MCF 10A (cell line): ENCODE measurements around the gene PIP4K2A. TPM values are rescaled to one million over a fixed set of nuclear protein-coding genes. Genes with fewer than 3 reads are reported as not detected.
A peak's percentile ranks its signal among the peaks of the same experiment; 100 is the strongest.

Experiments used
- BruUV-seq: library from RNA; stranded (reverse); fragments of 400-500 nt; replicated peaks from 2 replicates; lab custom pipeline; 2021; lab: Mats Ljungman, UMichigan
- CTCF ChIA-PET: fragments of 300-600 bp; sonication (Branson Sonifier 250); formaldehyde crosslinking; extraction: SDS; loops from one replicate; lab custom pipeline; 2021; ENCODE audit warnings: antibody characterized with exemption, inconsistent platforms; lab: Yijun Ruan, JAX
- POLR2A ChIA-PET: fragments of 300-600, 350-650 bp; sonication (Branson Sonifier 250); formaldehyde crosslinking; extraction: SDS; loops from one replicate; lab custom pipeline; 2020; ENCODE audit warnings: antibody characterized with exemption, inconsistent platforms; lab: Yijun Ruan, JAX
- DNase-seq: peaks from one replicate; pipeline ENCODE4 v3.0.0-alpha.2; 2018; ENCODE audit not compliant: unreplicated experiment
- H3K27ac Mint-ChIP-seq: one replicate; pipeline ENCODE4 v1.8.0; 2022; ENCODE audit warnings: mild to moderate bottlenecking, low read depth, mixed read lengths; ENCODE audit not compliant: unreplicated experiment
- H3K27me3 Mint-ChIP-seq: one replicate; pipeline ENCODE4 v1.8.0; 2022; ENCODE audit warnings: mixed read lengths; ENCODE audit not compliant: insufficient read depth, unreplicated experiment
- H3K36me3 Mint-ChIP-seq: one replicate; pipeline ENCODE4 v1.8.0; 2022; ENCODE audit warnings: mild to moderate bottlenecking, moderate library complexity, mixed read lengths; ENCODE audit not compliant: insufficient read depth, unreplicated experiment
- H3K4me1 Mint-ChIP-seq: one replicate; pipeline ENCODE4 v1.8.0; 2022; ENCODE audit warnings: mixed read lengths; ENCODE audit not compliant: insufficient read depth, unreplicated experiment
- H3K4me3 Mint-ChIP-seq: one replicate; pipeline ENCODE4 v1.8.0; 2022; ENCODE audit warnings: mild to moderate bottlenecking, moderate library complexity, mixed read lengths; ENCODE audit not compliant: unreplicated experiment
- H3K9me3 Mint-ChIP-seq: one replicate; pipeline ENCODE4 v1.8.0; 2022; ENCODE audit warnings: mixed read lengths; ENCODE audit not compliant: unreplicated experiment
- intact Hi-C: fragments of 100-400 bp; cut with micrococcal nuclease; formaldehyde crosslinking; loops from 2 replicates; pipeline ENCODE4 v1.14.1; 2022
- total RNA-seq: library from RNA; stranded (reverse); gene quantifications from 2 replicates; pipeline ENCODE4 v1.2.3, GENCODE V29; 2022
- TF ChIP-seq, protein P1 (sequence below): fragments of 200-600 bp; IDR thresholded peaks from one replicate; pipeline ENCODE4 v1.8.0; 2022; ENCODE audit warnings: antibody characterized with exemption, mild to moderate bottlenecking; ENCODE audit not compliant: unreplicated experiment

PIP4K2A gene
- total RNA-seq, 1 experiment from 2014 or later, result 24.2 TPM

DNA sequence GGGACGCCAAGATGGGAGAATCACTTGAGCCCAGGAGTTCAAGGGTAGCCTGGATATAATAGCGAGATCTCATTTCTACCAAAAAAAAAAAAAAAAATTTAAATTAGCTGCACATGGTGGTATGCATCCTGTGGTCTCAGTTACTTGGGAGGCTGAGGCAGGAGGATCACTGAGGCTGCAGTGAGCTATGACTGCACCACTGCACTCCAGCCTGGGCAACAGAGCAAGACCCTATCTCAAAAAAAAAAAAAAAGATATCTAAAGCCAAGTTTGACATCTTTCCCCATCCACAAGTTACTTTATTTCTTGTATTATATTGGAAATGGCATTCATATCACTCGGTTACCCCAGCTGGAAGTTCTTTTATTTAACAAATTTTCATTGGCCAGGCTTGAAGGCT is 3.4 kb upstream of the PIP4K2A start:
- intact Hi-C loops, result loop anchor here (10.0 kb wide), 1 partner anchor 393 kb away; the partner anchor contains the start of gene BMI1
- ChIA-PET POLR2A (interaction anchor here (0.6 kb wide), 2 partner anchors 144 to 534 kb away, joined by 3 to 4 read pairs; no protein-coding TSS in a partner anchor), CTCF (no interaction called here)
- Mint-ChIP-seq H3K9me3 (no peaks in the 10 kb centered on the region), H3K36me3 (no peaks in the 10 kb centered on the region), H3K4me3 (no peak overlapping the region), H3K27ac (no peak overlapping the region), H3K27me3 (no peaks in the 10 kb centered on the region), H3K4me1 (peaks cover 2% of the 10 kb centered on the region)
- no TSS peak for BruUV-seq
- TF ChIP-seq, protein P1, sequence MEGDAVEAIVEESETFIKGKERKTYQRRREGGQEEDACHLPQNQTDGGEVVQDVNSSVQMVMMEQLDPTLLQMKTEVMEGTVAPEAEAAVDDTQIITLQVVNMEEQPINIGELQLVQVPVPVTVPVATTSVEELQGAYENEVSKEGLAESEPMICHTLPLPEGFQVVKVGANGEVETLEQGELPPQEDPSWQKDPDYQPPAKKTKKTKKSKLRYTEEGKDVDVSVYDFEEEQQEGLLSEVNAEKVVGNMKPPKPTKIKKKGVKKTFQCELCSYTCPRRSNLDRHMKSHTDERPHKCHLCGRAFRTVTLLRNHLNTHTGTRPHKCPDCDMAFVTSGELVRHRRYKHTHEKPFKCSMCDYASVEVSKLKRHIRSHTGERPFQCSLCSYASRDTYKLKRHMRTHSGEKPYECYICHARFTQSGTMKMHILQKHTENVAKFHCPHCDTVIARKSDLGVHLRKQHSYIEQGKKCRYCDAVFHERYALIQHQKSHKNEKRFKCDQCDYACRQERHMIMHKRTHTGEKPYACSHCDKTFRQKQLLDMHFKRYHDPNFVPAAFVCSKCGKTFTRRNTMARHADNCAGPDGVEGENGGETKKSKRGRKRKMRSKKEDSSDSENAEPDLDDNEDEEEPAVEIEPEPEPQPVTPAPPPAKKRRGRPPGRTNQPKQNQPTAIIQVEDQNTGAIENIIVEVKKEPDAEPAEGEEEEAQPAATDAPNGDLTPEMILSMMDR, result no peak
- no peak for DNase-seq

DNA sequence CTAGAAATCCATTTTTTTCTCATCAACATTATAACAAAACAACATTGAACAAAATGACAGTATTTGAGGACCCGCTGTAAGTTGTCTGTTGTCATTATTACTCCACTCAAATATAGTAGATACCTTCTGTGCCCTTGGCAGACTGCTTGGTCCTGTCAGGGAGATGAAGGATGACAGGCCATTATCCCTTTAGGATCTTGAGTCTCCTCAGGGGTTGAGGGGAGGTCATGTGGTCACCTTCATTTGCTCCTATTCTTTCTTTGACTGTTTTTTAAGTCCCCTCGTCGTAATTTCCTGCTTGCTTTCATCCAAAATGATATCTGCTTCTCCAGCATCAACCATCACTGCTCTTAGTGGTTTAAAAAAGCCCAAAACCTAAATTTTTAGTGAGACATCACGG is 2.6 kb upstream of the PIP4K2A start:
- ChIA-PET POLR2A (no interaction called here), CTCF (no interaction called here)
- peaks cover 10% of the 10 kb centered on the region for H3K4me1 Mint-ChIP-seq
- BruUV-seq, result no TSS peak
- TF ChIP-seq, protein P1, result no peak
- no peaks in the 10 kb centered on the region for H3K9me3 Mint-ChIP-seq
- no peak overlapping the region for H3K4me3 Mint-ChIP-seq
- H3K36me3 Mint-ChIP-seq, result no peaks in the 10 kb centered on the region
- H3K27ac Mint-ChIP-seq, result no peak overlapping the region
- DNase-seq, result no peak
- H3K27me3 Mint-ChIP-seq, result no peaks in the 10 kb centered on the region
- intact Hi-C loops, result loop anchor here (10.0 kb wide), 1 partner anchor 392 kb away; the partner anchor contains the start of gene BMI1

DNA sequence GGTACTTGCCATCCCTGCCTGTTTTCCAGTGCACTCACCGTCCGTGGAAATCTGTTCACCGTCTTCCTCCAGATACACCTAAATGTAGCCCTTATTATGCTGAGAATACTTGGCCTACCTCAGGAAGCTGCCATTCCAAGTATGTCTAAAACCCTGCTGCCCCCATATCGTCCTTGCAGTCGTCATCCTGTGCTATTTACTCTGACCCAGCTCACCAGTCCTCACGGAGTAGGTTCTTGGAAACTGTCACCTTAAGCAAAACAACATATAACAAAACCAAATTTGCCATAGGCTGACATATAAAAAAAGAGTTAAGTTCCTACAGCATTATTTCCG is 880 bp upstream of the PIP4K2A start:
- no peaks in the 10 kb centered on the region for H3K36me3 Mint-ChIP-seq
- TF ChIP-seq, protein P1, result no peak
- no peaks in the 10 kb centered on the region for H3K9me3 Mint-ChIP-seq
- H3K4me3 Mint-ChIP-seq, result peak overlapping the region; percentile 78
- ChIA-PET CTCF (interaction anchor here (1.1 kb wide), 1 partner anchor 59 kb away, joined by 3 read pairs; no protein-coding TSS in a partner anchor), POLR2A (no interaction called here)
- H3K4me1 Mint-ChIP-seq, result peaks cover 12% of the 10 kb centered on the region
- H3K27ac Mint-ChIP-seq, result no peak overlapping the region
- H3K27me3 Mint-ChIP-seq, result no peaks in the 10 kb centered on the region
- intact Hi-C loops, result loop anchor here (10.0 kb wide), 1 partner anchor 390 kb away; the partner anchor contains the start of gene BMI1
- BruUV-seq, result no TSS peak
- DNase-seq, result no peak

DNA sequence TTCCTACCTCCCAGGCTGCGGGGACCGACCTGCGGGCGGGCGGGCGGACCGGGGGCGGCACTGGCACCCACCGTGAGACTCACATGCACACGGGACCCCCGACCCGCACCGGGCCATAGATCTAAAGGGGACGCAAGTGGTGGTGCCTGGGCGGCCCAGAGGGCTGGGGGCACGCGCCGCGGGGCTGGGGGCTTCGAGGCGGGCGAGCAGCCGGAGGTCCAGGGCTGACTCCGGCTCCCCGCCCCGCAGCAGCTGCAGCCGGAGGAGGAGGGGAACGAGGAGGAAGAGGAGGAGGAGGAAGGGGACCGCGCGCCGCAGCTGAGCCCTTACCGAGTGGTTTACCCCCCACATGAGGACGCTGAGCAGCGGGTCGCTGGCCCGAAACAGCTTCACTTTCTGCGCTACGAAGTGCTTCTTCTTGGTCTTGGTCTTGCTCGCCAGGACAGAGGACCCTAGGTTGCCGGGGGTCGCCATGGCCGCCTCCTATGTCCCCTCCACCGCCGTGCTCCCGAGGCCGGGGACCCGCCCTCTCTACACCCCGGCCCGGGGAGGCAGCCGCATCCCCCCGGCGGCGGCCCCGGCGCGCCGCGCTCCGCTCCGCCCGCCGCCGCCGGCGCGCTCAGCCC is 412 bp downstream of the PIP4K2A start:
- TF ChIP-seq, protein P1, result no peak
- Mint-ChIP-seq H3K4me1 (peaks cover 12% of the 10 kb centered on the region), H3K27ac (no peak overlapping the region), H3K36me3 (no peaks in the 10 kb centered on the region), H3K4me3 (peak overlapping the region; percentile 78), H3K9me3 (no peaks in the 10 kb centered on the region), H3K27me3 (no peaks in the 10 kb centered on the region)
- BruUV-seq, result no TSS peak
- ChIA-PET POLR2A (interaction anchor here (0.6 to 3.0 kb wide), 9 partner anchors 13 to 711 kb away, joined by 3 to 19 read pairs (median 5); partner anchors contain the start of gene DNAJC1), CTCF (interaction anchor here (0.6 kb wide), 1 partner anchor 47 kb away, joined by 3 read pairs; no protein-coding TSS in a partner anchor)
- no peak for DNase-seq
- intact Hi-C loops, result loop anchor here (1.0 to 10.0 kb wide), 5 partner anchors 94 to 389 kb away; partner anchors contain the start of gene BMI1
